Measurements from ENCODE around the gene NUP133. TPM values are rescaled to one million over a fixed set of nuclear protein-coding genes. Genes with fewer than 3 reads are reported as not detected.

The NUP133 gene
- total RNA-seq, 2 donors from 2014 or later: 13.5 to 16.3 TPM

GRCh38 chr1:229539863-229540506 lies 31.8 kb upstream of the NUP133 start:
- ATAC-seq (no peak), DNase-seq (no peak)
- H3K27ac ChIP-seq: no peak overlapping the region
- intact Hi-C loops (cut with DNase I): no loop called here
- H3K4me1 ChIP-seq: no peaks in the 10 kb centered on the region
- no peaks in the 10 kb centered on the region for H3K9me3 ChIP-seq
- H3K36me3 ChIP-seq (replicated peaks in 1 of 2; ENCODE audit: insufficient read depth in 1 of 2, low read depth in 2 of 2): peaks cover 0 to 16% of the 10 kb centered on the region in 2 donors
- TF ChIP-seq, protein P1, sequence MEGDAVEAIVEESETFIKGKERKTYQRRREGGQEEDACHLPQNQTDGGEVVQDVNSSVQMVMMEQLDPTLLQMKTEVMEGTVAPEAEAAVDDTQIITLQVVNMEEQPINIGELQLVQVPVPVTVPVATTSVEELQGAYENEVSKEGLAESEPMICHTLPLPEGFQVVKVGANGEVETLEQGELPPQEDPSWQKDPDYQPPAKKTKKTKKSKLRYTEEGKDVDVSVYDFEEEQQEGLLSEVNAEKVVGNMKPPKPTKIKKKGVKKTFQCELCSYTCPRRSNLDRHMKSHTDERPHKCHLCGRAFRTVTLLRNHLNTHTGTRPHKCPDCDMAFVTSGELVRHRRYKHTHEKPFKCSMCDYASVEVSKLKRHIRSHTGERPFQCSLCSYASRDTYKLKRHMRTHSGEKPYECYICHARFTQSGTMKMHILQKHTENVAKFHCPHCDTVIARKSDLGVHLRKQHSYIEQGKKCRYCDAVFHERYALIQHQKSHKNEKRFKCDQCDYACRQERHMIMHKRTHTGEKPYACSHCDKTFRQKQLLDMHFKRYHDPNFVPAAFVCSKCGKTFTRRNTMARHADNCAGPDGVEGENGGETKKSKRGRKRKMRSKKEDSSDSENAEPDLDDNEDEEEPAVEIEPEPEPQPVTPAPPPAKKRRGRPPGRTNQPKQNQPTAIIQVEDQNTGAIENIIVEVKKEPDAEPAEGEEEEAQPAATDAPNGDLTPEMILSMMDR (IDR thresholded peaks at IDR 0.05): no peak
- no peak for TF ChIP-seq POLR2A (IDR thresholded peaks at IDR 0.05)
- no peaks in the 10 kb centered on the region for H3K27me3 ChIP-seq
- 95 to 98% methylated on average over 6 of the region's 6 CpGs for WGBS, 2 donors
- no peak overlapping the region for H3K4me3 ChIP-seq

DNA sequence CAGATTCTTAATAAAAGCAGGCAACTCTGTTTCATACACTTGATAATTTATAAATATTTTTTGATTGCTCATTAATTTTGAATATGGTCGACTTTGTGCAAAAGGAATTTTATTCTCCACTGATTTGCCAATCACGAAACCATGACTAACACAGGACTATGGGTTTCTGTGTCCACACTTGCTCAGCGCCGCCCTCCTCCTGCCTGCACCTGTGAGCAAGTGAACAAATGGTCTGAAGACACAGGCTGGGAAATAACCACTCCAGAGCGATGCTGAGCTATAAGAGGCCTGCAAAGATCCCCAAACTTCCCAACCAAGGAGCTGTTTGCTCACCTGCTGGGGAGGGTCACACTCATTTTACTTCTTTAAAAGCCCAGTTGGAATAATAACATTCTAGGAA lies 30.8 kb upstream of the NUP133 start:
- no peaks in the 10 kb centered on the region for H3K9me3 ChIP-seq
- no peaks in the 10 kb centered on the region for H3K4me1 ChIP-seq
- no peak overlapping the region for H3K27ac ChIP-seq
- H3K27me3 ChIP-seq: no peaks in the 10 kb centered on the region
- intact Hi-C loops (cut with DNase I): no loop called here
- ATAC-seq (no peak), DNase-seq (no peak)
- peaks cover 0 to 19% of the 10 kb centered on the region in 2 donors for H3K36me3 ChIP-seq (replicated peaks in 1 of 2; ENCODE audit: insufficient read depth in 1 of 2, low read depth in 2 of 2)
- 78 to 92% methylated on average over 5 of the region's 5 CpGs for WGBS, 2 donors
- no peak for TF ChIP-seq POLR2A (IDR thresholded peaks at IDR 0.05)
- TF ChIP-seq, protein P1 (IDR thresholded peaks at IDR 0.05): no peak
- H3K4me3 ChIP-seq: no peak overlapping the region

DNA sequence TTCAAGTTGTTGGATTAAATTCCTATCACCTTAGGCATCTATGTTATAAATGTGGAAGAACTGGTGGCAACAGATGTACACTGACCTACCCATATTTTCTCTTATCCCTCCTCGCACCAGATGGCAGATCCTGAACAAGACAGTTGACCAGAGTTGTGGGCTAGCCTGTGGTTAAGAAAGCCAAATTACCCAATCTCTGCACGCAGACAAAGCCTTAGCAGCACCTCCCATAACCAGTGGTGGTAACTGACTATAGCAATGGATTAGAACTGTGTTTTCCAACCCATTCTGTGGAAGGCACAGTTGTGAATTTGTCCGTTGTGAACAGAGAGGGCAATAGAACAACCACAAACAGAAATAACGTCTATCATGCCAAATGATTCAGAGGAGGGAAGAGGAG lies 29.8 kb upstream of the NUP133 start:
- ATAC-seq: no peak

GRCh38 chr1:229536982-229537381 lies 28.8 kb upstream of the NUP133 start:
- H3K4me1 ChIP-seq: no peaks in the 10 kb centered on the region
- H3K9me3 ChIP-seq: no peaks in the 10 kb centered on the region
- peaks cover 0 to 23% of the 10 kb centered on the region in 2 donors for H3K36me3 ChIP-seq (replicated peaks in 1 of 2; ENCODE audit: insufficient read depth in 1 of 2, low read depth in 2 of 2)
- DNase-seq (no peak), ATAC-seq (no peak)
- intact Hi-C loops (cut with DNase I): no loop called here
- no peak for TF ChIP-seq POLR2A (IDR thresholded peaks at IDR 0.05)
- TF ChIP-seq, protein P1 (IDR thresholded peaks at IDR 0.05): no peak
- no peak overlapping the region for H3K4me3 ChIP-seq
- no peaks in the 10 kb centered on the region for H3K27me3 ChIP-seq
- no peak overlapping the region for H3K27ac ChIP-seq

More for the DNA sequence above, 29.8 kb upstream of the NUP133 start:
- no peaks in the 10 kb centered on the region for H3K4me1 ChIP-seq
- intact Hi-C loops (cut with DNase I): no loop called here
- H3K9me3 ChIP-seq: no peaks in the 10 kb centered on the region
- H3K27ac ChIP-seq: no peak overlapping the region
- DNase-seq: no peak
- H3K4me3 ChIP-seq: no peak overlapping the region
- peaks cover 0 to 22% of the 10 kb centered on the region in 2 donors for H3K36me3 ChIP-seq (replicated peaks in 1 of 2; ENCODE audit: insufficient read depth in 1 of 2, low read depth in 2 of 2)
- H3K27me3 ChIP-seq: no peaks in the 10 kb centered on the region
- WGBS, 2 donors: 65 to 85% methylated on average over 4 of the region's 4 CpGs
- TF ChIP-seq, protein P1 (IDR thresholded peaks at IDR 0.05): no peak
- no peak for TF ChIP-seq POLR2A (IDR thresholded peaks at IDR 0.05)

DNA sequence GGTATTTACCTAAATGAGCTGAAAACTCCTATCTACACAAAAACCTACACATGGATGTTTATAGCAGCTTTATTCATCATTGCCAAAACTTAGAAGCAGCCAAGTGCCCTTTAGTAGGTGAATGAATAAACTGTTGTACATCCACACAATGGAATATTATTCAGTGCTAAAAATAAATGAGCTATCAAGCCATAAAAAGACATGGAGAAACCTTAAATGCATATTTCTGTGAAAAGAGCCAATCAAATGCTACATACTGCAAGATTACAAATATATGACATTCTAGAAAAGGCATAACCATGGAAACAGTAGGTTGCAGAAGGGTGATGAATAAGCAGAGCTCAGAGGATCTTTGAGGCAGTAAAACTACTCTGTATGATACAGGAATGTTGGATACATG lies 27.1 kb upstream of the NUP133 start:
- Histone ChIP-seq H3K4me1 (no peaks in the 10 kb centered on the region), H3K9me3 (no peaks in the 10 kb centered on the region), H3K27me3 (no peaks in the 10 kb centered on the region), H3K36me3 (replicated peaks in 1 of 2; ENCODE audit: insufficient read depth in 1 of 2, low read depth in 2 of 2) (peaks cover 0 to 23% of the 10 kb centered on the region in 2 donors), H3K27ac (no peak overlapping the region), H3K4me3 (no peak overlapping the region)
- DNase-seq (no peak), ATAC-seq (no peak)
- intact Hi-C loops (cut with DNase I): no loop called here
- no peak for TF ChIP-seq POLR2A (IDR thresholded peaks at IDR 0.05)
- TF ChIP-seq, protein P1 (IDR thresholded peaks at IDR 0.05): no peak
